DND-41 (cell line): ENCODE measurements around the gene RUNX3.

Experiments used
- EZH2 ChIP-seq: IDR thresholded peaks from 3 replicates; pipeline ENCODE4 v1.6.1; 2012; ENCODE audit warnings: borderline replicate concordance, low read depth, mild to moderate bottlenecking, moderate library complexity, low read length, inconsistent platforms; ENCODE audit not compliant: severe bottlenecking
- TF ChIP-seq, protein P1 (sequence below): IDR thresholded peaks from 2 replicates; pipeline ENCODE4 v1.5.1; 2012; ENCODE audit warnings: borderline replicate concordance, low read length, moderate library complexity, mild to moderate bottlenecking; ENCODE audit not compliant: poor library complexity, severe bottlenecking; ENCODE audit errors: extremely low read depth

DNA sequence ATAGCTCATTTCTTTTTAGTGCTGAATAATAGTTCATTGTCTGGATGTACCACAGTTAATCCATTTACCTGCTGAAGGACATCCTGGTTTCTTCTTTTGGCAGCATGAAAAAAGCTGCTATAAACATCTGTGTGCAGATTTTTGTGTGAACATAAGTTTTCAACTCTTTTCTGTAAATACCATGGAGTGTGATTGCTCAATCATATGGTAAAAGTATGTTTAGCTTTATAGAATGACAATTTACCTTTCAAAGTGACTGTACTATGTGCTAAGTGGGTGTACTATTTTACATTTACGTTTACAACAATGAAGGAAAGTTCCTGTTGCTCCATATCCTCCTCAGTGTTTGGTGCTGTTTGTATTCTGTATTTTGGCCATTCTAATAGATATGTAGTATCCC, 49.0 kb downstream of the RUNX3 start:
- no peak for TF ChIP-seq EZH2
- TF ChIP-seq, protein P1, sequence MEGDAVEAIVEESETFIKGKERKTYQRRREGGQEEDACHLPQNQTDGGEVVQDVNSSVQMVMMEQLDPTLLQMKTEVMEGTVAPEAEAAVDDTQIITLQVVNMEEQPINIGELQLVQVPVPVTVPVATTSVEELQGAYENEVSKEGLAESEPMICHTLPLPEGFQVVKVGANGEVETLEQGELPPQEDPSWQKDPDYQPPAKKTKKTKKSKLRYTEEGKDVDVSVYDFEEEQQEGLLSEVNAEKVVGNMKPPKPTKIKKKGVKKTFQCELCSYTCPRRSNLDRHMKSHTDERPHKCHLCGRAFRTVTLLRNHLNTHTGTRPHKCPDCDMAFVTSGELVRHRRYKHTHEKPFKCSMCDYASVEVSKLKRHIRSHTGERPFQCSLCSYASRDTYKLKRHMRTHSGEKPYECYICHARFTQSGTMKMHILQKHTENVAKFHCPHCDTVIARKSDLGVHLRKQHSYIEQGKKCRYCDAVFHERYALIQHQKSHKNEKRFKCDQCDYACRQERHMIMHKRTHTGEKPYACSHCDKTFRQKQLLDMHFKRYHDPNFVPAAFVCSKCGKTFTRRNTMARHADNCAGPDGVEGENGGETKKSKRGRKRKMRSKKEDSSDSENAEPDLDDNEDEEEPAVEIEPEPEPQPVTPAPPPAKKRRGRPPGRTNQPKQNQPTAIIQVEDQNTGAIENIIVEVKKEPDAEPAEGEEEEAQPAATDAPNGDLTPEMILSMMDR: no peak
